ENCODE measurements around the gene CCL5. TPM values are rescaled to one million over a fixed set of nuclear protein-coding genes. Genes with fewer than 3 reads are reported as not detected.

The CCL5 gene
- total and polyA plus RNA-seq, 2 donors (not counting 1 experiment from before 2014, with no cell fraction given) = 2.9 to 5.3 TPM

GRCh38 chr17:35872196-35872980 lies 7.8 kb downstream of the CCL5 start:
- DNase-seq = no peak
- intact Hi-C loops (cut with micrococcal nuclease) = no loop called here
- H3K9me3 ChIP-seq (ENCODE audit: control extremely low read depth in 1 of 3, control insufficient read depth in 2 of 3, insufficient read depth in 1 of 3, low read length in 2 of 3) = no peaks in the 10 kb centered on the region
- peaks cover 0 to 5% of the 10 kb centered on the region in 2 donors for H3K4me1 ChIP-seq (ENCODE audit: control insufficient read depth in 2 of 2, insufficient read depth in 2 of 2, low read length in 2 of 2)
- H3K4me3 ChIP-seq (ENCODE audit: control extremely low read depth in 1 of 5, extremely low read depth in 1 of 5, insufficient read depth in 1 of 5, low read depth in 2 of 5, low read length in 4 of 5) = no peak overlapping the region
- no peaks in the 10 kb centered on the region for H3K27me3 Mint-ChIP-seq
- no peaks in the 10 kb centered on the region for H3K36me3 ChIP-seq (replicated peaks in 1 of 2; ENCODE audit: control extremely low read depth in 1 of 2, control insufficient read depth in 1 of 2, extremely low read depth in 1 of 2, insufficient read depth in 2 of 2, low read length in 1 of 2)
- no peak for TF ChIP-seq EZH2 (IDR thresholded peaks at IDR 0.05; ENCODE audit: borderline replicate concordance, insufficient read depth, low read depth, low read length, poor library complexity, severe bottlenecking)
- TF ChIP-seq, protein P1, sequence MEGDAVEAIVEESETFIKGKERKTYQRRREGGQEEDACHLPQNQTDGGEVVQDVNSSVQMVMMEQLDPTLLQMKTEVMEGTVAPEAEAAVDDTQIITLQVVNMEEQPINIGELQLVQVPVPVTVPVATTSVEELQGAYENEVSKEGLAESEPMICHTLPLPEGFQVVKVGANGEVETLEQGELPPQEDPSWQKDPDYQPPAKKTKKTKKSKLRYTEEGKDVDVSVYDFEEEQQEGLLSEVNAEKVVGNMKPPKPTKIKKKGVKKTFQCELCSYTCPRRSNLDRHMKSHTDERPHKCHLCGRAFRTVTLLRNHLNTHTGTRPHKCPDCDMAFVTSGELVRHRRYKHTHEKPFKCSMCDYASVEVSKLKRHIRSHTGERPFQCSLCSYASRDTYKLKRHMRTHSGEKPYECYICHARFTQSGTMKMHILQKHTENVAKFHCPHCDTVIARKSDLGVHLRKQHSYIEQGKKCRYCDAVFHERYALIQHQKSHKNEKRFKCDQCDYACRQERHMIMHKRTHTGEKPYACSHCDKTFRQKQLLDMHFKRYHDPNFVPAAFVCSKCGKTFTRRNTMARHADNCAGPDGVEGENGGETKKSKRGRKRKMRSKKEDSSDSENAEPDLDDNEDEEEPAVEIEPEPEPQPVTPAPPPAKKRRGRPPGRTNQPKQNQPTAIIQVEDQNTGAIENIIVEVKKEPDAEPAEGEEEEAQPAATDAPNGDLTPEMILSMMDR (IDR thresholded peaks at IDR 0.05) = no peak
- no peak overlapping the region for H2AFZ ChIP-seq (ENCODE audit: insufficient read depth, low read depth, low read length, poor library complexity, severe bottlenecking)
- ChIA-PET POLR2A (interaction anchor here (0.7 kb wide), 1 partner anchor 77 kb away, joined by 3 read pairs; no protein-coding TSS in a partner anchor), CTCF (interaction anchor here (0.5 kb wide), 1 partner anchor 88 kb away, joined by 3 read pairs; no protein-coding TSS in a partner anchor)
- H3K27ac ChIP-seq (ENCODE audit: low read length in 2 of 2) = no peak overlapping the region
- H3K79me2 ChIP-seq (ENCODE audit: control insufficient read depth, insufficient read depth, low read length) = no peaks in the 10 kb centered on the region
- no peak overlapping the region for H3K27ac Mint-ChIP-seq
- H3K4me2 ChIP-seq (replicated peaks; ENCODE audit: low read depth, low read length, poor library complexity, severe bottlenecking) = no peak overlapping the region
- H3K9ac ChIP-seq (ENCODE audit: low read length) = no peak overlapping the region
- H3K27me3 ChIP-seq (replicated peaks in 1 of 4; ENCODE audit: control extremely low read depth in 1 of 4, control insufficient read depth in 3 of 4, insufficient read depth in 4 of 4, low read length in 3 of 4) = peaks cover 0 to 2% (median 0%) of the 10 kb centered on the region in 4 experiments
- 99% methylated on average over 11 of the region's 12 CpGs for WGBS (ENCODE audit: insufficient coverage)
- no peaks in the 10 kb centered on the region for H4K20me1 ChIP-seq (ENCODE audit: control insufficient read depth, insufficient read depth, low read length, poor library complexity, severe bottlenecking)
- H3K4me3 Mint-ChIP-seq = no peak overlapping the region
- no peak for ATAC-seq (ENCODE audit: low read depth)
- H3K4me1 Mint-ChIP-seq = peaks cover 20% of the 10 kb centered on the region
- no peaks in the 10 kb centered on the region for H3K9me3 Mint-ChIP-seq (ENCODE audit: insufficient read depth)

All from B cell (primary cell).